GM23248 (cell line): ENCODE results near the gene LCLAT1.

ENCODE experiments used
- EZH2 ChIP-seq: fragments of 200-600 bp; sonication (generic); IDR thresholded peaks from 2 replicates; pipeline ENCODE4 v1.6.1; 2018; ENCODE audit warnings: antibody characterized with exemption, mild to moderate bottlenecking; ENCODE audit not compliant: insufficient read depth, poor library complexity, severe bottlenecking
- EZH2phosphoT487 ChIP-seq: fragments of 200-600 bp; sonication (generic); IDR thresholded peaks from 2 replicates; pipeline ENCODE4 v1.6.1; 2018; ENCODE audit warnings: antibody characterized with exemption, moderate library complexity, mild to moderate bottlenecking, low read depth; ENCODE audit not compliant: insufficient read depth

- TF ChIP-seq EZH2 (no peak), EZH2phosphoT487 (no peak)
Observed at GRCh38 chr2:30450025-30450424, 3.0 kb downstream of the LCLAT1 start.
